NCI-H2081 treated with DMSO at 0.1 percent for 48 hours (cell line): ENCODE data around the gene ACTN1.

Experiments used
- DNase-seq: peaks from one replicate; lab custom pipeline; 2025; lab: John Stamatoyannopoulos, UW

Gene ACTN1

GRCh38 chr14:68824517-68825347 is 154.4 kb downstream of the ACTN1 start:
- no peak for DNase-seq

- no peak for DNase-seq
These were observed 154.9 kb downstream of the ACTN1 start for GRCh38 chr14:68824207-68824516.
